IPS DF 4.7 (cell line): ENCODE results near the gene SENP7.
"Not testable (repeated sequence)": the region's sequence is repeated elsewhere in the genome, so short reads cannot be mapped to it uniquely, and the experiment has no call there.

ENCODE experiments used
- DNase-seq: peaks from one replicate; pipeline ENCODE4 v3.0.0-alpha.2; 2013; ENCODE audit warnings: low spot score; ENCODE audit errors: extremely low read depth

The SENP7 gene

GRCh38 chr3:101453961-101454360 is 59.1 kb downstream of the SENP7 start:
- DNase-seq: no peak

- not testable (repeated sequence) for DNase-seq
These were observed 74.4 kb downstream of the SENP7 start for GRCh38 chr3:101438641-101439040.

- DNase-seq: no peak
These were observed 79.4 kb downstream of the SENP7 start for GRCh38 chr3:101433652-101434051.

- no peak for DNase-seq
These were observed 88.8 kb downstream of the SENP7 start for GRCh38 chr3:101423984-101424888.

GRCh38 chr3:101418851-101419250 is 94.2 kb downstream of the SENP7 start:
- DNase-seq: no peak

GRCh38 chr3:101414121-101414520 is 98.9 kb downstream of the SENP7 start:
- DNase-seq: no peak

GRCh38 chr3:101413656-101414055 is 99.4 kb downstream of the SENP7 start:
- no peak for DNase-seq

GRCh38 chr3:101391413-101391950 is 121.5 kb downstream of the SENP7 start:
- no peak for DNase-seq

GRCh38 chr3:101388706-101389105 is 124.3 kb downstream of the SENP7 start:
- no peak for DNase-seq

- DNase-seq: no peak
These were observed 125.7 kb downstream of the SENP7 start for GRCh38 chr3:101387351-101387750.

GRCh38 chr3:101384426-101384825 is 128.6 kb downstream of the SENP7 start:
- DNase-seq: no peak

GRCh38 chr3:101383656-101384055 is 129.4 kb downstream of the SENP7 start:
- DNase-seq: no peak

GRCh38 chr3:101383156-101383575 is 129.8 kb downstream of the SENP7 start:
- no peak for DNase-seq

- DNase-seq: no peak
These were observed 131.2 kb downstream of the SENP7 start for GRCh38 chr3:101381809-101382208.

- no peak for DNase-seq
These were observed 133.2 kb downstream of the SENP7 start for GRCh38 chr3:101379658-101380376.

GRCh38 chr3:101377796-101378195 is 135.2 kb downstream of the SENP7 start:
- no peak for DNase-seq

- DNase-seq: no peak
These were observed 135.8 kb downstream of the SENP7 start for GRCh38 chr3:101377209-101377608.

- DNase-seq: no peak
These were observed 137.4 kb downstream of the SENP7 start for GRCh38 chr3:101375586-101375985.

- DNase-seq: no peak
These were observed 150.6 kb downstream of the SENP7 start for GRCh38 chr3:101362406-101362805.

GRCh38 chr3:101351829-101352228 is 161.2 kb downstream of the SENP7 start:
- no peak for DNase-seq

GRCh38 chr3:101340591-101340990 is 172.4 kb downstream of the SENP7 start:
- DNase-seq: no peak

GRCh38 chr3:101333883-101334282 is 179.1 kb downstream of the SENP7 start:
- no peak for DNase-seq
